NCI-H1694 (cell line): Measurements from ENCODE around the gene NEMP1.
"Not testable (repeated sequence)": the region's sequence is repeated elsewhere in the genome, so short reads cannot be mapped to it uniquely, and the experiment has no call there.

ENCODE experiments used
- DNase-seq: peaks from one replicate; lab custom pipeline; 2025; lab: John Stamatoyannopoulos, UW

The NEMP1 gene

DNA sequence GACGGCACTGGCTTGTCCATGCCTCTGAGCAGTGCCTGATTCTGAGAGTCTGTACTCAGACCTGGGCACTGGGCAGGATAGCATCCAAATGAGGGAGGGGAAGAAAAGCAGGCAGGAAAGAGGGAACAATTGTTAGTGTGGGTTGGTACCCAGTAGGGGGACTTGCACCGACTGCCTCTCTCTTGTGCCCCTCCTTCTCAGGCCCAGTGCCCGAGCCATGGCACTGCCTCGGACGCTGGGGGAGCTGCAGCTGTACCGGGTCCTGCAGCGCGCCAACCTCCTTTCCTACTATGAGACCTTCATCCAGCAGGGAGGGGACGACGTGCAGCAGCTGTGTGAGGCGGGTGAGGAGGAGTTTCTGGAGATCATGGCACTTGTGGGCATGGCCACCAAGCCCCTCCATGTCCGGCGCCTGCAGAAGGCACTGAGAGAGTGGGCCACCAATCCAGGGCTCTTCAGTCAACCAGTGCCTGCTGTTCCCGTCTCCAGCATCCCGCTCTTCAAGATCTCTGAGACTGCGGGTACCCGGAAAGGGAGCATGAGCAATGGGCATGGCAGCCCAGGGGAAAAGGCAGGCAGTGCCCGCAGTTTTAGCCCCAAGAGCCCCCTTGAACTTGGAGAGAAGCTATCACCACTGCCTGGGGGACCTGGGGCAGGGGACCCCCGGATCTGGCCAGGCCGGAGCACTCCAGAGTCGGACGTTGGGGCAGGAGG is 12.5 kb upstream of the NEMP1 start:
- DNase-seq: no peak

DNA sequence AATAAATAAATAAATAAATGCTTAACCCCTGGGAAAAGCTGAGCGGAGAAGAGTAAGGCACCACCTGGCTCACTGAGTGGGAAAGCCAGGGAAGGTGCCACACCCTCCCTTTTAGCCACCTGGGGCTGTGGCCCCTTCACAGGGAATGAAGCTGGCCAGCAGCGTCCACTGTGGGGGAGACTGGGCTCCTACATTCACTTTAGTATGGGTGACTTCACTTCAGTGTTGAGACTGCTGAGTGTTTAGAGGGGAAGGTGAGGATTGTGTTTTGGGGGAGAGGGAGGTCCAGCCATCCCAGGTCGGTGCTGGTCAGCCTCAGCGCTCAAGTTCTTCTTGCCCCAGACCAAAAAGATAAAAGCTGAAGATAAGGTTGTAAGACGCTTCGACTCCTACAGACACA is 11.9 kb upstream of the NEMP1 start:
- no peak for DNase-seq

DNA sequence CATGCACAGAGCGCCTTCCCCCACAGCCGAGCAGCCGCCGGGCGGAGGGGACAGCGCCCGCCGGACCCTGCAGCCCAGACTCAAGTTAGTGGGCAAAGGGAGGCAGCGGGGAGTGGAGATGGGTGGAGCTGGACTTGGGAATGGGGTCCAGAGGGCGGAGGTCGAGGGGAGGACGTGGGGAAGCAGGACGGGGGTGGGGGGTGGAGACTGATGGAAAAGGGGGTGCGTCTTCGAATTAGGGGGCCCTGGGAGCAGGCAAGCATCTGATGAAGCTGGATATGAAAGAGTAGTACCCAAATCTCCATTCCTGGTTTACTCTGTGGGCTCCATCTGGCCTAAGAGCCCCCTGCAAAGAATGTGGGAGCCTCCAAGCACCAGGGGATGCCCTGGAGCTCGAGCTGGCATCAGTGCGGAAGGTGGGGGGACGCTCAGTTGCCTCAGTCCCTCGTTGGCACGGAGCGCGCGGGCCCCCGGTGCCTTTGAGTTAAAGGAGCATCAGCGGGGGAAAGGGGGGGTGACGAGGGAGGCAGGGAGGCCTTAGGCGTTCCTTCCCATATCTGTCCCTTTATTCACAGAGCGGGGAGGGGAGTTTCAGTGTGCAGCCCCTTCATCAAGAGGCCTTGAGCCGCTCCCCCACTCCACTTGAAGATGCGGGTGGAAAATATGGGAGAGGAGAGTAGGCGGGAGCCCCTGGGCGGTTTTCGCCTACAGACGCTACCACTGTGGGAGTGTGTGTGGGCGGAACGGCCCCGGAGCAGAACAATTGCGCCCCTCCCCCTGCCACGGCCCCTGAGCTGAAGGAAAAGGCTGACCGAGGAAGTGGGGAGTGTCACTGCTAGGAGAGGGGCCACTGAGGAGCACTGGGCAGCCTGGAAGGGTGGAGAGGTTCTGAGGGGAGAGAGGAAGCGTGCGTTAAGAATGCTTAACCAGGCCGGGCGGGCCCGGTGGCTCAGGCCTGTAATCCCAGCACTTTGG is 11.0 kb upstream of the NEMP1 start:
- no peak for DNase-seq

DNA sequence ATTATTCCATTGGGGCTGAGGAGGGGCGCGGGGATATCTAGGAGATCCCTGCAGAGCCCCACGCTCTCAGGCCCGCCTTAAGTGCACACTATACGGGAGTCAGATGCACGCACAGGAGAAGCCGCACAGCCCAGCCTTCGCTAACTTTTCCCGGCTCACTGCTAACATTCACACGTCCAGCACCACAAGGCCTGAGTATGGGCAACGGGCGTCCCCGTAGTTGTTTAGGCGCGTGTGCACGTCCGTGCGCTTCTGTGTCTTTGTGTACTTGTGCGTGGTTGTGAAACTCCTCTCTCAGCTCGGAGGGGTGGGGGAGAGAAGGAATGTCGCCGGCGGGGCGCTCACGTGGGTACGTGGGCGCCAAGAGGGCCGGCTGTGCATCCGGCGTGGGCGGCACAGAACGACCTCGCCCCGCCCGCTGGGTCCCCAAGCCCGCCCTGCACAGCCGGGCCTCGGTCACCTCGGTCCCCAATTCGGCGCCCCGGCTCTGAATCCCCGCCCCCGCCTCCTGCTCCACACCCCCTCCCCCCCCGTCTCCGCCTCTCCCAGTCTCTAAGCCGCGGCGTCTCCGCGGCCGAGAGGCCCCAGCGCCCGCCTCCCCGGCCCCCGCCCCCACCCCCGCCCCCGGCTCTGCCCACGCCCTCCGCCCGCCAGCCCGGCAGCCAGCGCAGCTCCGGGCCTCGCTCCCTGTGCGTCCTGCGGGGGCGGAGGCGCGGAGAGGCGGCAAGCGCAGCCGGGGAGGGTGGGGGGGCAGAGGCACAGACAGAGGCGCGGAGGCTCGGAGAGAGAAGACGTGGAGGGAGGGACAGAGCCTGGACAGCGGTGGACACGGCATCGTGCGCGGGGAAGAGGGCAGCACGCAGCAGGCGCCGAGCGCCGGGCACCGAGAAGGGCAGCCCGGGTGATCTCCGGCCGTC is 10.0 kb upstream of the NEMP1 start, which contains the start of gene NAB2:
Gene NAB2, plus strand, starts transcription at position 761 of the 917 bp plus-strand sequence. CDS start 158 bp downstream, outside the sequence.
- DNase-seq: peak; percentile 72

DNA sequence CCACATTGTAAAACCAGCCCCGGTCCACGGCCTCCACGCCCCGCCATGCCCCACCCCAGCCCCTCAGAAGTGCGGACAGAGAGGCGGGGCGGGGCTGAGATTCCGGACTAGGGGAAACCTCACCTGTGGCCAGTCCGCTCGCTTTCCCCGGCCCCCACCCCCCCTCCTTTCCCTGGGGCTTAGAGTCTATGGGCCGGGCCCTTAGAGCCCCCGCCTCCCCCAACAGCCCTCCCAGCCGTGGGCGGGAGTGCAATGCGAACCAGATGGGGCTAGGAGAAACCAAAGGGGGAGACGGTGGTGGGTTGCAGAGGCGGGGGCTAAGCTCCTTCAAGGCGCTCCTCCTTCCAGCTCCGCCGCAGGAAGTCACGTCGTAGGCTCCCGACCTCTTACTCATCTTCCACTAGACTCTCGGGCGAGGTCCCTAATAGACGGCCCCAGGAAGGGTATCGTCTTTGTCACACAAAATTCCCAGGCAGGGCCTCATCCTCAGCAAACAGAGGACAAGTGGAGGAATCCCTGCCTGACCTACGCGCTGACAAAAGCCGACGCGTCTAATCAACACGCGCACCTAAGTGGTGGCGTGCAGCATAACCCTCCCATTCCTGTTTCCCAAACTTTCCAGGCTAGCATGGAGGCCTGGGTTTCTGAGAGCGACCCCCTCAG is 9.2 kb upstream of the NEMP1 start:
- peak; percentile 56 for DNase-seq

DNA sequence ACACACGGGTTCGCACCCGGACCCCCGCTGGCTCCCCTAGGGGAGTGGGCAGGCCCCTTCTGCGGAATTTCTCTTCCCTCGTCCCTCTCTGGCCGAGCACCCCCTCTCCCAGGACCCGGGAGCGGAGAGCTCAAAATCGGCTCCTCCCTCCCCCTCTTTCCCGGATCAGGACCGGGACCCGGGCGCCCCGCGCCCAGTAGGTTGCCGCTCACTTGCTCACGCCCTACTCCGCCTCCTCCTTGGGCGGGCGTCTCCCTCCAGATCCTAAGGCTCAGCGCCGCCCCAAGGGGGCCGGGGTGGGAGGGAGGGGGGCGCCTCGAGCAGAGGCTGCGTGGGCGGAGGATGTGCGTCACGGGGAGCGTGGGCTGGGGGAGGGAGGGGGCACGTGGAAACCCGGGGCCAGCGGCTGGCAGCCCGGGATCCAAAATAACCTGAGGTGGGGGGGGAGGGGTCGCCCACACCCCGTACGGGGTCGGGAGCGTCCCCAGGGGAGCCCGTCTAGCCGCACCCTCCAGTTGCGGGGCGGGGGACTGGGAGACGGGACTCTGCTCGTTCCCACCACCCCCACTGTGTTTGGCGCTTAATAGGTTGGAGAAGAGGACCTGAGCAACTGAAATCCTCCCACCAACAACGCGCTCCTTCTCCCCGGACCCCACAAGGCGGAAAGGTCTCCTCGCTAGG is 8.6 kb upstream of the NEMP1 start:
- peak; percentile 51 for DNase-seq

DNA sequence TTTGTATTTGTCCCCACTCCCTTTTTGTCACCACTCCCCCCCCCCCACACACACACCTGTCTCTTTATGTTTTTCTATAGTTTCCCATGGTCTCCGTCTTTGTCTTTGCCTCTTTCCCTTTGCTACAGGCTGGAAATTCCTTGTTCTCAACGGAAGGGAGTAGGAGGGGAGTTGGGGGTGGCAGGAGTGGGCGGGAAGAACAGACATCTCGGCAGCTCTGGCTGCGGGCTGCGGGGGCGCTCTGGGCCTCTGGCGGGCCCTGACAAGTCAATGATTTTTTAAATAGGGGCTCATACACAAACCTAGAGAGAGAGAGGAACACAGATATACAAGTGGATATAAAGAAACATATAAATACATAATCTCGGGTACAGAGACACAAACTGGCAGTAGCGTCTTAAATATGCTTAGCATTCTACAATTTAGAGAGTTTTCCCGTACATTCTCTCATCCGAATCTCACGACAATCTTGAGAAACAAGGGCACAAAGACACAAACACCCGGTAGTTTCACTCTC is 8.0 kb upstream of the NEMP1 start:
- DNase-seq: peak; percentile 31

DNA sequence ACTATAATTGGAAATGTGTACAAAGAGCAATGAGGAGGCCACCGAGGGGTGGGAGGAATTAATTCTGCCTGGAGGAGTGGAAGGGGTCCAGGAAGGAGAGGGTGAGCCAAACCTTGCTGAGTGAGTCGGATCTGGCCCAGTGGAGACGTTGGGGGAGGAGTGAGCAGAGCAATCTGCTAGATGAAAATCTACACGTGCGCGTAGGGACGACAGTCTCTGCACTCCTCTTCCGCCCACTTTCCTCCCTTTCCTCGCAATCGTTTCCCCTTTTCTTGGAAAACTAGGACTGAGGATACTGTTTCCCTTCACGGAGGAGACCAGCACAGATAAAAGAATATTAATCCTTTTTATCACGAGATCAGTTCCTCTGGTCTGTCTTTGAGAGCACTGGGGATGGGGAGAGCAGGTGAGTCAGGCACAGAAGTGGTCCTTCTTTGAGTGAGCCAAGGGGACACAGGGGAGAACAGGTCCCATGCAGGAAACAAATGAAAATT is 7.5 kb upstream of the NEMP1 start:
- no peak for DNase-seq

DNA sequence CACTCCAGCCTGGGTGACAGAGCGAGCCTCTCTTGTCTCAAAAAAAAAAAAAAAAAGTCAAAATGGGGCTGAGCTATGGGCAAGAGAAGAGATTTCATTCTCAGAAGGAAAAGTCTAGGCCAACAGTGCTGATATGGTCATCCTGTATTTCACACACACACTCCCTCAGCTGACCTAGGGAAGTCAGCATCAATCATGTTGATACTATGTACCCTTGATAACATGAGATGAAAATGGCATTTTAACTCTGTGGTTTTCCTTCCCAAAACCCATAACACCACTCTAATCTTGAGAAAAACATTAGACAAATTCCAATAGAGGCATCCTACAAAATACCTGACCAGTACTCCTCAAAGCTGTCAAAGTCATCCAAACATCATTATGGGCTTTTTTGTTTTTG is 2.3 kb upstream of the NEMP1 start:
- no peak for DNase-seq

DNA sequence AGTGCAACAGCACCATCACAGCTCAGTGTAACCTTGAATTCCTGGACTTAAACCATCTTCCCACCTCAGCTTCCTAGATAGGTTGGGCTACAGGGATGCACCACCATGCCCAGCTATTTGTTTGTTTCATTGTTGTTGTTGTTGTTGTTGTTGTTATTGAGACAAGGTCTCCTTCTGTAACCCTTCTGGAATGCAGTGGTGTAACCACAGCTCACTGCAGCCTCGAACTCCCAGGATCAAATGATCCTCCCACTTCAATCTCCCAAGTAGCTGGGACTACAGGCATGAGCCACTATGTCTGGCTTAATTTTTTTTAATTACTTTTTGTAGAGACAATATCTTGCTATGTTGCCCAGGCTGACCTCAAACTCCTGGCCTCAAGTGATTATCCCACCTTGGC is 1.2 kb upstream of the NEMP1 start:
- no peak for DNase-seq

DNA sequence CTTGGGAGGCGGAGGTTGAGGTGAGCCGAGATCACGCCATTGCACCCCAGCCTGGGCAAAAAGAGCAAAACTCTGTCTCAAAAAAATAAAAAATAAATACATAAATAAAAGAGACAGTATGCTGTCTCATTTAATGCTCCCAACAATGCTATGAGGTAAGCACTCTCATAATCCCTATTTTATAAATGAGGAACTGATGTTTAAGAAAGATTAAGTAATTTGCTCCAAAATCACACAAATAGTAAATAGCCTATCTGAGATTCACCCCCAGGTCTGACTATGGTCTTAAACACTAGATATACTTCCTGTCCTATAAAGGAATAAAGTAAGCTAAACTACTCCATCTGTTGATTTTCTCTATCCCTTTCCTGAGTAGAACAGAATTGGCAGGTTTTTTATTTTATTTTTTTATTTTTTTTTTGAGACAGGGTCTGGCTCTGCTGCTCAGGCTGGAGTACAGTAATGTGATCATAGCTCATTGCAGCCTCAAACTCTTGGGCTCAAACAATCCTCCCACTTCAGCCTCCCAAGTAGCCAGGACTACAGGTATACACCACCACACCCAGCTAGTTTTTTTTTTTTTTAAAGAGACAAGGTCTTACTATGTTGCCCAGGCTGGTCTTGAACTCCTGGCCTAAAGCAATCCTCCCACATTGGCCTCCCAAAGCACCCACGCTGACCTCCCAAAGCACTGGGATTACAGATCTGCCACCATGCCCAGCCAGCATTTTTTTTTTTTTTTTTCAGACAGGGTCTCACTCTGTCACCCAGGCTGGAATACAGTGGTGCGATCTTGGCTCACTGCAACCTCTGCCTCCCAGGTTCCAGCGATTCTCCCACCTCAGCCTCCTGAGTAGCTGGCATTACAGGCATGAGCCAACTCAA is 4.8 kb downstream of the NEMP1 start:
- DNase-seq: not testable (repeated sequence)

DNA sequence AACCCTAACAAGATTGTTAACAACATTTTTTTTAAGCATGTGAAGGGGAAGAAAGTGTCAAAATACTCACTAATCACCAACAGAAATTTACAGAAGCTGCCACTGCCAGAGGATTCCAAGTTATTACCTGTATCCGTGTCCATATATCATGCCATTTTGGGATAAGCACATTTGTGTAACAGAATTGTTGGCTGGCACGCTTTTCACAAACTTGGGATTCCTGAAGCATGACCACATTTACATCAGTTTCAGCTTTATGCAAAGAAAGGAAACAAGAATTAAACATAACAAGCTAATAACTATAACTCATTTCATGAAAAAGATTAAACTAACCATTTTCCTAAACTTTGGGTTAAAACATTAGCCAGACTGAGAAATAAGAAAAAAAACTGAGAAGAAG is 5.9 kb downstream of the NEMP1 start:
- DNase-seq: no peak

DNA sequence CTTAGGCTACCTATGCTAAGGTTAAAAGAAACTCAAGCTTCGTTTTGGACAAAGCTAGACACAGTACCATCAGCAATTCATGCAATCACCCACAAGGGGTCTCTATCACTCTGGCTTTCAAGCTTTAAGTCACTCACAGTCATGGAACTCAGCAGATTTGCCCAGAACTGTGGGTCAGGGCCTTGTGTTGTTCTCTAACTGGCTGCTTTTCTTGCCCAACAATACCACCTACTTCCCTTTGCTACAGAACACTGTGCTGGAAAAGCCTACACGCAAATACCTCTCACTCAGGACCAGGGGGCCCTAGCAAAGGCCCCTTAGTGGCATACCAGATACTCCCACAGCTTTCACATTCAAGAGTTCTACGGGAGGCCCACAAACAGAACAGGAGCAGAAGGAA is 9.1 kb downstream of the NEMP1 start:
- peak; percentile 60 for DNase-seq

DNA sequence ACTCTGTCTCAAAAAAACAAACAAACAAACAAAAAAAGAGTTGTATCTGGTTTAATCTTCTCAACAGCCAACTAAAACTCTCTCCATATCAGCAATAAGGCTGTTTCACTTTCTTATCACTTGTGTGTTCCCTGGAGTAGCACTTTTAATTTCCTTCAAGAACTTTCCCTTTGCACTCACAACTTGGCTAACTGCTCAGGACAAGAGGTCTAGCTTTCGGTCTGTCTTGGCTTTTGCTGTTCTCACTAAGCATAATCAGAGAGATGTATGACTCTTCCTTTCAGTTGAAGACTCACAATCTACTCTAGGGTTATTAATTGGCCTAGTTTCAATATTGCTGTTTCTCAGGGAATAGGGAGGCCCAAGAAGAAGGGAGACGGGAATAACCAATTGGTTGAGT is 12.3 kb downstream of the NEMP1 start:
- no peak for DNase-seq

DNA sequence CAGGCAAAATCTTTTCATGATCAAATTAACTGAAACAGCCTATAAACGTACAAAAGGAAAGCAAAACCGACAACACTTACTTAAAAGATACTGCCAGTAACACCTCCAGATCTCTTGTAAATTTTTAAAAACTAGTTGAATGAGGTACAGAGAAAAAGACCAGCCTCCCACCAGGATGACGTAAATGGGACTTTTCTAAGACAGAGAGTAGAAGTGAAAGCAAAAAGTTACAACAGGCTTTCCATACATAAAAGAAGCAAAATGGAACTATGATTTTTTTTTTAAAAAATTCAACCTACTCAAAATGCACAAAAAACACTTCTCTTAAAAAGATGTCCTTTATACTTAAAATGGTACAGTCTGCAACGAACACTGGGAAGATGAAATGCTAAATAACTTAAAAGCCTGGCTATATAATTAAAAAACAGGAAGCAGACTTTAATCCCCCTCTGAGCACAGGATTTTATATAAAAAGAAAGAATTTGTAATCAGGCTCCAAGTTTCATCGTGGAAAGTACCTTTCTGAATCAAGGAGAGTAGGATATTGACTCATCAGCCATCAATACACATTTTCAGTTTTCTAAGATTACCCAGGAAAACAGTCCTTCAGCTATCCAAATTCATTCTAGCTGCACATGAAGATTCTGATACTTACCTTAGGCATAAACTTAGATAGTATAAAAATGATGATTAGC is 14.5 kb downstream of the NEMP1 start:
- DNase-seq: no peak

DNA sequence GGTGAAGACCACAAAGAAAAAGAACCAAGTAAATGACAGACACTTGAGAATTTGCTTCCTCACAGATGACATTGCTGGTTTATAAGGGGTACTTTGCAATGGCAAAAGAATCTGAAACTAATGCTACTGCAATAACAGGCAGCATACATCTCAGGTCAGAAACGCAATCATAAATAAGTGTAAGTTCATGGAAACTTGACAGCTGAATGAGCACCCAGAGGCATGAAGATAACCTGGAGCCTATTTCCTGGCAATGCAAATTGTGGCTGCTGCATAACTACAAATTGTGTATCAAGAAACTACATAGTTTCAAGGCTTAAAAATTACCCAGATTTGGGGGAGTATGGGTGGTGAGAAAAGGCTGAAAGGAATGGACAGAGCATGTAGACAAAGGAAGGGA is 20.1 kb downstream of the NEMP1 start:
- DNase-seq: no peak

DNA sequence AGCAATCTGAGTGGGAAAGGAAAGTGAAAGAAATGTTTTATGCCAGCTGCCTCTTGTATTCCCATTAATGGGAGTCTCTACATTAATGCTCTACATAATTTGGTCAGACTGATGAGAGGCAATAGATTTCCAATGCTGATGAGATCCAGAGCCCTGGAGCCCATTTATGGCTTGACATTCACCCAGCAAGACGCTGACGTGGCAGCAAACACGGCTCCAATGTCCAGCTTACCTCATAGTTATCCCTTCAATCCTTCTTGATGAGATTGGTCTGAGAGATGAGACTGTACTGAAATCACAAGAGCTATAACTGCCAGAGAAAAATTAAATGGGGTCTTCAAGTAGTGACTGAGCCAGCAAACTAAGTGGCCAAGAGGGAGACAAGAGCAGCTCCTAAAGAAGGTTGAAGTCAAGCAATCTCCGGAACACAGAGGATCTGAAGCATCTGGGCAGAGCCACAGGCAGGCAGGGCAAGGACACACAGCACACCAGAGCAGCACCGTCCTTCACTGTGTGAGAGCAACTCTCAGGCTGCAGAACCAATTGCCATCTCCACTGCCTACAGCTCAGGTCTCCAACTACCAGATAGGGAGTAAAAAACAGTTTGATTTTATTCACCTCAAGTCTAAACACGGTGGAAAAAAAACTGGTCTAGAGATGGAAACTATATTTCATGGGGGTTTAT is 21.4 kb downstream of the NEMP1 start:
- DNase-seq: no peak

DNA sequence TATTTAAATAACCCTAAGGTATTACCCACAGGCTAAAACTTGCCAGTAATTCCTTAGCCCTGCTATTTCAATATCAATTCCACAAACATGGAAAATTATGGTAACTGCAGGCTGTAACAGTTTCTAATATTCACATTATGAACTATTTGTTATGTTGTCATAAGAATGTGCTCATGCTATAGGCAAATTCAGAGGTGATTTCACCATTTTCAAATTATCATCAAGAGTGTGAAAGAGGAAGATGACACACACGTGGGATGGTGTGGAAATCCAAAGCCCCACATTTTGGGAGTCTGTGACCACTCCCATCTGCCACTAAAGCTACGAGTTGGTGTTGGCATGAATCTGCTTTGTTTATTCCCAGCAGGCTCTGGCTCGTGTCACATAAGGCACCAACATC is 22.8 kb downstream of the NEMP1 start:
- DNase-seq: no peak
